ENCODE data around the gene CPEB4. TPM values are rescaled to one million over a fixed set of nuclear protein-coding genes. Genes with fewer than 3 reads are reported as not detected.
A peak's percentile ranks its signal among the peaks of the same experiment; 100 is the strongest.

CPEB4 gene
- total and polyA plus RNA-seq, 2 of the 8 experiments (the other 6 are each of a cell fraction or from before 2014, with no cell fraction given) = 8.4 to 13.4 TPM

DNA sequence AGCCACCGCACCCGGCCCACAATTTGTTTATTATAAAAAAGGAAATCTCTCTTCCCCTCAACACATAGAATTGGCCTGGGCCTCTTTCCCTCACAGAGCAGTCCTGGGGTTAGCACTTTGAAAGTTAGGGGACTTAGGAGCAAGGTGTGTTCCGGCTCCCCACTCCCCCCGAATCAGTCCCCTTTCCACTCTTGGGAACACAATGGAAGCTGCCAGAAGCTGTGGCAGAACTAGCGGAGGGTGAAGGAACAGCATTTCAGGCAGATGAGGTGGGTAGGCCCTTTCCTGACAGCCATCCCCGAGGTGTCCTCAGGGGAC, 84.4 kb downstream of the CPEB4 start:
- peaks cover 4 to 18% (median 14%) of the 10 kb centered on the region in 4 experiments for H3K4me1 ChIP-seq (replicated peaks in 1 of 4; ENCODE audit: control insufficient read depth in 3 of 4, insufficient read depth in 4 of 4, low read length in 3 of 4)

More for the DNA sequence above, 84.4 kb downstream of the CPEB4 start:
- Histone ChIP-seq H4K91ac (replicated peaks; ENCODE audit: insufficient read length, low read length) (peak overlapping the region; percentile 69), H4K8ac (ENCODE audit: extremely low read depth, insufficient read depth, low read length) (peak overlapping the region; percentile 19; the same call in 1 of the 2 replicates), H3K9me3 (ENCODE audit: insufficient read depth in 2 of 2, low read depth in 1 of 2, low read length in 1 of 2) (no peaks in the 10 kb centered on the region), H4K5ac (ENCODE audit: insufficient read length, low read depth, low read length) (no peak overlapping the region), H3K14ac (ENCODE audit: insufficient read length) (no peak overlapping the region), H3K27ac (ENCODE audit: low read depth, low read length) (peak overlapping the region; percentile 31; the same call in 1 of the 2 replicates), H3K4me3 (ENCODE audit: extremely low read depth in 1 of 4, insufficient read depth in 2 of 4, low read depth in 3 of 4, low read length in 4 of 4) (peak overlapping the region in 2 of 4 experiments; percentile 45 to 61; a peak in 3 of 8 replicates), H3K23me2 (ENCODE audit: low read depth, low read length) (peaks cover 5% of the 10 kb centered on the region), H3K79me2 (ENCODE audit: control insufficient read depth in 1 of 2, insufficient read depth in 2 of 2, low read length in 2 of 2) (no peaks in the 10 kb centered on the region), H2BK12ac (ENCODE audit: low read depth, low read length) (peak overlapping the region; percentile 82), H2AK5ac (ENCODE audit: low read depth, low read length) (no peak overlapping the region), H2AFZ (ENCODE audit: low read length) (peak overlapping the region; percentile 74; the same call in 1 of the 2 replicates), H4K20me1 (replicated peaks in 1 of 2; ENCODE audit: control insufficient read depth in 1 of 2, insufficient read depth in 2 of 2, low read length in 2 of 2) (no peaks in the 10 kb centered on the region), H3K79me1 (ENCODE audit: low read depth, low read length) (no peaks in the 10 kb centered on the region), H2BK15ac (ENCODE audit: low read length) (no peak overlapping the region), H3K23ac (ENCODE audit: insufficient read length) (no peak overlapping the region), H3K56ac (replicated peaks; ENCODE audit: insufficient read length, low read depth, low read length) (no peak overlapping the region), H3K9ac (replicated peaks in 1 of 4; ENCODE audit: extremely low read depth in 1 of 4, low read depth in 3 of 4, low read length in 3 of 4) (0 out of 7 replicates have a peak overlapping the region, but pooled peaks of 1 of the 4 experiments have one; percentile 52), H3K4ac (replicated peaks; ENCODE audit: insufficient read length, low read depth, low read length) (no peak overlapping the region), H2BK5ac (ENCODE audit: low read depth, low read length) (peak overlapping the region; percentile 95; the same call in 1 of the 2 replicates), H3K4me2 (ENCODE audit: insufficient read depth in 1 of 2, low read depth in 2 of 2, low read length in 2 of 2) (peak overlapping the region; percentile 48 to 72), H2BK20ac (ENCODE audit: low read length) (peak overlapping the region; percentile 87; the same call in 1 of the 2 replicates), H3K27me3 (replicated peaks in 1 of 4; ENCODE audit: control insufficient read depth in 3 of 4, extremely low read depth in 1 of 4, insufficient read depth in 3 of 4, low read length in 3 of 4) (no peaks in the 10 kb centered on the region; a peak in 1 of 7 replicates), H3K18ac (ENCODE audit: extremely low read depth, low read length) (peak overlapping the region; percentile 98), H2BK120ac (replicated peaks; ENCODE audit: low read depth, low read length) (peak overlapping the region; percentile 35), H3K36me3 (ENCODE audit: control insufficient read depth in 2 of 4, insufficient read depth in 4 of 4, low read length in 3 of 4) (no peaks in the 10 kb centered on the region)
- DNase-seq (ENCODE audit: low read depth in 1 of 2, low spot score in 2 of 2) (no peak), FAIRE-seq (no peak)
- ChIA-PET POLR2A (ENCODE audit: partially characterized antibody) (interaction anchor here (0.9 to 2.3 kb wide), 10 partner anchors 9 to 357 kb away, joined by 3 to 35 read pairs (median 4); no protein-coding TSS in a partner anchor), CTCF (ENCODE audit: partially characterized antibody) (interaction anchor here (0.6 to 4.1 kb wide), 53 partner anchors 10 to 644 kb away, joined by 3 to 35 read pairs (median 4); partner anchors contain the start of genes BOD1 and STC2)
- 49% methylated on average over 6 of the region's 6 CpGs; no CpG with 5 or more reads in 1 of the 2 experiments for WGBS, 2 experiments (ENCODE audit: extremely low coverage in 1 of 2, insufficient coverage in 1 of 2, insufficient read length in 1 of 2, insufficient replicate concordance in 2 of 2, low coverage in 1 of 2, low lambda C conversion rate in 2 of 2, missing lambda C conversion rate in 1 of 2)
- TF ChIP-seq CHD2 (IDR thresholded peaks at IDR 0.05; ENCODE audit: low read length) = no peak
- TF ChIP-seq SIN3A (conservative IDR thresholded peaks at IDR 0.05 in 1 of 2, IDR thresholded peaks at IDR 0.05 in 1 of 2; ENCODE audit: low read depth in 1 of 2, low read length in 2 of 2) = no peak
- TF ChIP-seq, protein P1, sequence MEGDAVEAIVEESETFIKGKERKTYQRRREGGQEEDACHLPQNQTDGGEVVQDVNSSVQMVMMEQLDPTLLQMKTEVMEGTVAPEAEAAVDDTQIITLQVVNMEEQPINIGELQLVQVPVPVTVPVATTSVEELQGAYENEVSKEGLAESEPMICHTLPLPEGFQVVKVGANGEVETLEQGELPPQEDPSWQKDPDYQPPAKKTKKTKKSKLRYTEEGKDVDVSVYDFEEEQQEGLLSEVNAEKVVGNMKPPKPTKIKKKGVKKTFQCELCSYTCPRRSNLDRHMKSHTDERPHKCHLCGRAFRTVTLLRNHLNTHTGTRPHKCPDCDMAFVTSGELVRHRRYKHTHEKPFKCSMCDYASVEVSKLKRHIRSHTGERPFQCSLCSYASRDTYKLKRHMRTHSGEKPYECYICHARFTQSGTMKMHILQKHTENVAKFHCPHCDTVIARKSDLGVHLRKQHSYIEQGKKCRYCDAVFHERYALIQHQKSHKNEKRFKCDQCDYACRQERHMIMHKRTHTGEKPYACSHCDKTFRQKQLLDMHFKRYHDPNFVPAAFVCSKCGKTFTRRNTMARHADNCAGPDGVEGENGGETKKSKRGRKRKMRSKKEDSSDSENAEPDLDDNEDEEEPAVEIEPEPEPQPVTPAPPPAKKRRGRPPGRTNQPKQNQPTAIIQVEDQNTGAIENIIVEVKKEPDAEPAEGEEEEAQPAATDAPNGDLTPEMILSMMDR (IDR thresholded peaks at IDR 0.05; ENCODE audit: control extremely low read depth in 1 of 3, insufficient read depth in 1 of 3, low read depth in 1 of 3, low read length in 3 of 3) = peak in 1 of 3 experiments; percentile 32; a peak in 1 of 4 replicates
- TF ChIP-seq TAF1 (IDR thresholded peaks at IDR 0.05; ENCODE audit: low read depth, low read length) = no peak
- 0 out of 4 replicates have a peak, but pooled peaks of 1 of the 2 experiments have one; percentile 73 for TF ChIP-seq HDAC2 (IDR thresholded peaks at IDR 0.05; ENCODE audit: borderline replicate concordance in 1 of 2, low read depth in 2 of 2, low read length in 2 of 2)
- TF ChIP-seq RAD21 (IDR thresholded peaks at IDR 0.05 in 1 of 2, conservative IDR thresholded peaks at IDR 0.05 in 1 of 2; ENCODE audit: low read depth in 2 of 2, low read length in 2 of 2) = peak in 1 of 2 experiments; percentile 13; a peak in 2 of 4 replicates
- TF ChIP-seq BACH1 (IDR thresholded peaks at IDR 0.05; ENCODE audit: low read length) = peak; percentile 42; the same call in 1 of the 2 replicates

Data from H1 (cell line).